Osteoblast (primary cell): ENCODE measurements around the gene PIP4K2A. TPM values are rescaled to one million over a fixed set of nuclear protein-coding genes. Genes with fewer than 3 reads are reported as not detected.
"Not testable (repeated sequence)": the region's sequence is repeated elsewhere in the genome, so short reads cannot be mapped to it uniquely, and the experiment has no call there.

Experiments used
- DNase-seq: peaks from one replicate; pipeline ENCODE4 v3.0.0; 2011; ENCODE audit warnings: low spot score, mixed read lengths; ENCODE audit not compliant: insufficient read length; ENCODE audit errors: missing footprints
- H2AFZ ChIP-seq: 2 replicates; pipeline ENCODE4 v1.6.0; 2011; ENCODE audit warnings: mild to moderate bottlenecking, low read length
- H3K27ac ChIP-seq: 2 replicates; pipeline ENCODE4 v1.5.1; 2011; ENCODE audit warnings: mild to moderate bottlenecking, low read depth, low read length, moderate library complexity
- H3K27me3 ChIP-seq: 2 replicates; pipeline ENCODE4 v1.6.0; 2012; ENCODE audit warnings: mild to moderate bottlenecking, control low read depth, inconsistent platforms, low read length, moderate library complexity; ENCODE audit not compliant: insufficient read depth
- H3K36me3 ChIP-seq: 2 replicates; pipeline ENCODE4 v1.5.1; 2011; ENCODE audit warnings: mild to moderate bottlenecking, low read length, control low read depth, moderate library complexity; ENCODE audit not compliant: insufficient read depth
- H3K4me1 ChIP-seq: 2 replicates; pipeline ENCODE4 v1.5.1; 2011; ENCODE audit warnings: mild to moderate bottlenecking, low read length, control low read depth, moderate library complexity; ENCODE audit not compliant: insufficient read depth
- H3K4me2 ChIP-seq: 2 replicates; pipeline ENCODE4 v1.6.0; 2011; ENCODE audit warnings: mild to moderate bottlenecking, low read length; ENCODE audit not compliant: insufficient read depth
- H3K4me3 ChIP-seq: fragments of 200-600 bp; sonication (generic); 3 replicates; pipeline ENCODE4 v1.5.1; 2012; ENCODE audit warnings: mild to moderate bottlenecking, low read length, inconsistent platforms; ENCODE audit not compliant: insufficient read depth
- H3K79me2 ChIP-seq: 2 replicates; pipeline ENCODE4 v1.6.0; 2012; ENCODE audit warnings: mild to moderate bottlenecking, low read length, control low read depth, inconsistent platforms; ENCODE audit not compliant: insufficient read depth
- H3K9me3 ChIP-seq: 2 replicates; pipeline ENCODE4 v1.5.1; 2011; ENCODE audit warnings: low read depth, low read length, control low read depth
- H4K20me1 ChIP-seq: 2 replicates; pipeline ENCODE4 v1.6.0; 2012; ENCODE audit warnings: mild to moderate bottlenecking, low read length, control low read depth; ENCODE audit not compliant: insufficient read depth
- total RNA-seq: library from RNA; depleted of rRNA; stranded (reverse); fragments of >200 nt; gene quantifications from 2 replicates; pipeline ENCODE4 v1.2.3, GENCODE V29; 2012
- TF ChIP-seq, protein P1 (sequence below): IDR thresholded peaks from 2 replicates; pipeline ENCODE4 v1.5.1; 2011; ENCODE audit warnings: mild to moderate bottlenecking, low read depth, low read length, moderate library complexity; ENCODE audit errors: extremely low read depth

Gene PIP4K2A
- total RNA-seq, 1 donor, result 68.8 TPM

- Histone ChIP-seq H2AFZ (no peak overlapping the region), H3K79me2 (no peaks in the 10 kb centered on the region), H4K20me1 (no peaks in the 10 kb centered on the region), H3K4me1 (peaks cover 3% of the 10 kb centered on the region), H3K4me3 (no peak overlapping the region), H3K27ac (no peak overlapping the region), H3K9me3 (no peaks in the 10 kb centered on the region), H3K4me2 (no peak overlapping the region), H3K36me3 (no peaks in the 10 kb centered on the region), H3K27me3 (no peaks in the 10 kb centered on the region)
- no peak for DNase-seq
- TF ChIP-seq, protein P1, sequence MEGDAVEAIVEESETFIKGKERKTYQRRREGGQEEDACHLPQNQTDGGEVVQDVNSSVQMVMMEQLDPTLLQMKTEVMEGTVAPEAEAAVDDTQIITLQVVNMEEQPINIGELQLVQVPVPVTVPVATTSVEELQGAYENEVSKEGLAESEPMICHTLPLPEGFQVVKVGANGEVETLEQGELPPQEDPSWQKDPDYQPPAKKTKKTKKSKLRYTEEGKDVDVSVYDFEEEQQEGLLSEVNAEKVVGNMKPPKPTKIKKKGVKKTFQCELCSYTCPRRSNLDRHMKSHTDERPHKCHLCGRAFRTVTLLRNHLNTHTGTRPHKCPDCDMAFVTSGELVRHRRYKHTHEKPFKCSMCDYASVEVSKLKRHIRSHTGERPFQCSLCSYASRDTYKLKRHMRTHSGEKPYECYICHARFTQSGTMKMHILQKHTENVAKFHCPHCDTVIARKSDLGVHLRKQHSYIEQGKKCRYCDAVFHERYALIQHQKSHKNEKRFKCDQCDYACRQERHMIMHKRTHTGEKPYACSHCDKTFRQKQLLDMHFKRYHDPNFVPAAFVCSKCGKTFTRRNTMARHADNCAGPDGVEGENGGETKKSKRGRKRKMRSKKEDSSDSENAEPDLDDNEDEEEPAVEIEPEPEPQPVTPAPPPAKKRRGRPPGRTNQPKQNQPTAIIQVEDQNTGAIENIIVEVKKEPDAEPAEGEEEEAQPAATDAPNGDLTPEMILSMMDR, result no peak
These were observed 28.3 kb upstream of the PIP4K2A start for GRCh38 chr10:22742678-22743077.

DNA sequence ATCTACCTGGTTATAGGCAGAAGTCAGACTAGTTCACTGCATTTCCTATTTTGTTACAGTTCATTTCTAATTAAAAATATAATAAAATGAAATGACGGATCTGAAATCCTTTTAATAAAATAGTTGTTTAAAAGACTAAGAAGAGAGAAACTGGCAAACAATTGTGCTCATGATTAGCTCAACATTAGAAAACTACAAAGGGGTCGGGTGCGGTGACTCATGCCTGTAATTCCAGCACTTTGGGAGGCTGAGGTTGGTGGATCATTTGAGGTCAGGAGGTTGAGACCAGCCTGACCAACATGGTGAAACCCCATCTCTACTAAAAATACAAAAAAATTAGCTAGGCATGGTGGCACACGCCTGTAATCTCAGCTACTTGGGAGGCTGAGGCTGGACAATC is 27.3 kb upstream of the PIP4K2A start:
- not testable (repeated sequence) for H2AFZ ChIP-seq, H3K79me2 ChIP-seq, H4K20me1 ChIP-seq, DNase-seq, H3K9me3 ChIP-seq, H3K4me3 ChIP-seq, H3K4me2 ChIP-seq, H3K36me3 ChIP-seq, H3K4me1 ChIP-seq, H3K27ac ChIP-seq, H3K27me3 ChIP-seq

DNA sequence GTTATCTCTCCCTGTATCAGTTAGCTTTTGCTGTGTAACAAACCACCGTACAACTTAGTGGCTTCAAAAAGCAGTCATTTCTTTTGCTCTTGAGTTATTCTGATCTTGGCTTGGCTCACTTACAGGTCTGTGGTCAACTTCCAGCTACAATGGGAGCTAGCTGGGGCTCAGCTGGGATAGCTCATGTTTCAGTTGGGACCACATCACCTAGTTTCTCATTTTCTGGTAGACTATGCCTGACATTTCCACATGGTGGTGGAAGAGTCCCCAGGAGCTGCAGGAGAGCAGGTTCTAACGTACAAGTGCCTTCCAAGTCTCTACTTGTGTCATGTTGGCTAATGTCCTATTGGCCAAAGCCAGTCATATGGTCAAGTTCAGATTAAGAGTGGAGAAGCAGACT is 25.8 kb upstream of the PIP4K2A start:
- no peak for DNase-seq
- Histone ChIP-seq H3K79me2 (no peaks in the 10 kb centered on the region), H3K4me2 (no peak overlapping the region), H3K4me3 (no peak overlapping the region), H3K27me3 (no peaks in the 10 kb centered on the region), H4K20me1 (no peaks in the 10 kb centered on the region), H3K9me3 (no peaks in the 10 kb centered on the region), H2AFZ (no peak overlapping the region), H3K27ac (no peak overlapping the region), H3K4me1 (peaks cover 3% of the 10 kb centered on the region), H3K36me3 (no peaks in the 10 kb centered on the region)
- TF ChIP-seq, protein P1, result no peak

DNA sequence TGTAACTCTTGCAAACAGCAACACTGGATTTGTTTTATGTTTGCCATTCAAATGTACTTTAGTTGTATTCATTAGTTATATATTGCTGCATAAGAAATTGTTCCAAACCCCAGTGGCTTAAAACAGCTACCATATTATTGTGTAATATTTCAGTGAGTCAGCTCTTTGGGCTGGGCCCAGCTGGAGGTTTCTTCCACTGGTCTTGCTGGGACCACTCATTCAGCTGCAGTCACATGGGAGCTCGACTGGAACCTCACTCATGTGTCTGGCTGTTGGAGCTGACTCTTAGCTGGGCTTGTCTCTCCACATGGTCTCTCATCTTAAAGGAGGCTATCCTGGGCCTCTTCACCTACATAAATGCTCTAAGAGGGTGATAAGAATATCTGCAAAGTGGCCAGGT is 23.2 kb upstream of the PIP4K2A start:
- Histone ChIP-seq H3K9me3 (no peaks in the 10 kb centered on the region), H3K36me3 (no peaks in the 10 kb centered on the region), H3K79me2 (no peaks in the 10 kb centered on the region), H4K20me1 (no peaks in the 10 kb centered on the region), H3K4me3 (no peak overlapping the region), H2AFZ (no peak overlapping the region), H3K4me1 (peaks cover 7% of the 10 kb centered on the region), H3K27me3 (no peaks in the 10 kb centered on the region), H3K27ac (peak overlapping the region; percentile 13), H3K4me2 (no peak overlapping the region)
- TF ChIP-seq, protein P1, result no peak
- DNase-seq, result no peak

- Histone ChIP-seq H3K4me2 (no peak overlapping the region), H3K9me3 (no peaks in the 10 kb centered on the region), H3K36me3 (no peaks in the 10 kb centered on the region), H3K27ac (no peak overlapping the region), H3K4me1 (peaks cover 7% of the 10 kb centered on the region), H4K20me1 (no peaks in the 10 kb centered on the region), H3K4me3 (no peak overlapping the region), H3K79me2 (no peaks in the 10 kb centered on the region), H3K27me3 (no peaks in the 10 kb centered on the region), H2AFZ (no peak overlapping the region)
- DNase-seq, result no peak
- TF ChIP-seq, protein P1, result no peak
These were observed 21.8 kb upstream of the PIP4K2A start for GRCh38 chr10:22736134-22736533.
